DOHH2 (cell line): ENCODE data around the gene STPG3.
A peak's percentile ranks its signal among the peaks of the same experiment; 100 is the strongest.

Experiments
- H3F3A ChIP-seq: fragments of 200-600 bp; sonication (generic), shearing (Covaris generic); 2 replicates; pipeline ENCODE4 v1.6.0; 2016; ENCODE audit warnings: antibody characterized with exemption, mild to moderate bottlenecking; ENCODE audit not compliant: control insufficient read depth, insufficient read depth
- H3K27ac ChIP-seq: fragments of 200-600 bp; sonication (generic); 2 replicates; pipeline ENCODE4 v1.5.1; 2014; ENCODE audit warnings: low read depth, mild to moderate bottlenecking, low read length, moderate library complexity
- H3K27me3 ChIP-seq: fragments of 200-600 bp; sonication (generic); 2 replicates; pipeline ENCODE4 v1.6.1; 2014; ENCODE audit warnings: mild to moderate bottlenecking, low read length, mixed read lengths; ENCODE audit not compliant: control insufficient read depth
- H3K36me3 ChIP-seq: fragments of 200-600 bp; sonication (generic); 2 replicates; pipeline ENCODE4 v1.6.1; 2014; ENCODE audit warnings: mild to moderate bottlenecking, low read length, moderate library complexity, mixed read lengths; ENCODE audit not compliant: control insufficient read depth
- H3K4me1 ChIP-seq: fragments of 200-600 bp; sonication (generic); 2 replicates; pipeline ENCODE4 v1.6.1; 2014; ENCODE audit warnings: mild to moderate bottlenecking, low read length, mixed read lengths; ENCODE audit not compliant: control insufficient read depth
- H3K4me2 ChIP-seq: fragments of 200-600 bp; sonication (generic); 2 replicates; pipeline ENCODE4 v1.6.0; 2014; ENCODE audit warnings: mild to moderate bottlenecking, low read length, moderate library complexity
- H3K4me3 ChIP-seq: fragments of 200-600 bp; sonication (generic); 2 replicates; pipeline ENCODE4 v1.5.1; 2014; ENCODE audit warnings: mild to moderate bottlenecking, low read length, mixed read lengths
- H3K79me2 ChIP-seq: fragments of 200-600 bp; sonication (generic); 2 replicates; pipeline ENCODE4 v1.6.1; 2014; ENCODE audit warnings: mild to moderate bottlenecking, low read length, mixed read lengths; ENCODE audit not compliant: control insufficient read depth
- H3K9me2 ChIP-seq: fragments of 200-600 bp; sonication (generic); replicated peaks from 2 replicates; pipeline ENCODE4 v1.6.1; 2014; ENCODE audit warnings: mild to moderate bottlenecking, low read length, mixed read lengths; ENCODE audit not compliant: control insufficient read depth
- H3K9me3 ChIP-seq: fragments of 200-600 bp; sonication (generic); 2 replicates; pipeline ENCODE4 v1.6.1; 2014; ENCODE audit warnings: antibody characterized with exemption, low read length, mixed read lengths; ENCODE audit not compliant: control insufficient read depth, insufficient read depth
- H4K20me1 ChIP-seq: fragments of 200-600 bp; sonication (generic); 2 replicates; pipeline ENCODE4 v1.6.0; 2014; ENCODE audit warnings: low read depth, mild to moderate bottlenecking, antibody characterized with exemption, low read length, moderate library complexity; ENCODE audit not compliant: control insufficient read depth, insufficient read depth
- EZH2phosphoT487 ChIP-seq: fragments of 200-600 bp; sonication (generic); IDR thresholded peaks from 2 replicates; pipeline ENCODE4 v1.6.1; 2017; ENCODE audit warnings: borderline replicate concordance, mild to moderate bottlenecking, antibody characterized with exemption, low read length, moderate library complexity, mixed read lengths
- TF ChIP-seq, protein P1 (sequence below): fragments of 200-600 bp; sonication (generic); IDR thresholded peaks from one replicate; pipeline ENCODE4 v1.5.1; 2014; ENCODE audit warnings: antibody characterized with exemption, mild to moderate bottlenecking, low read depth, low read length; ENCODE audit not compliant: poor library complexity, severe bottlenecking

STPG3 gene

DNA sequence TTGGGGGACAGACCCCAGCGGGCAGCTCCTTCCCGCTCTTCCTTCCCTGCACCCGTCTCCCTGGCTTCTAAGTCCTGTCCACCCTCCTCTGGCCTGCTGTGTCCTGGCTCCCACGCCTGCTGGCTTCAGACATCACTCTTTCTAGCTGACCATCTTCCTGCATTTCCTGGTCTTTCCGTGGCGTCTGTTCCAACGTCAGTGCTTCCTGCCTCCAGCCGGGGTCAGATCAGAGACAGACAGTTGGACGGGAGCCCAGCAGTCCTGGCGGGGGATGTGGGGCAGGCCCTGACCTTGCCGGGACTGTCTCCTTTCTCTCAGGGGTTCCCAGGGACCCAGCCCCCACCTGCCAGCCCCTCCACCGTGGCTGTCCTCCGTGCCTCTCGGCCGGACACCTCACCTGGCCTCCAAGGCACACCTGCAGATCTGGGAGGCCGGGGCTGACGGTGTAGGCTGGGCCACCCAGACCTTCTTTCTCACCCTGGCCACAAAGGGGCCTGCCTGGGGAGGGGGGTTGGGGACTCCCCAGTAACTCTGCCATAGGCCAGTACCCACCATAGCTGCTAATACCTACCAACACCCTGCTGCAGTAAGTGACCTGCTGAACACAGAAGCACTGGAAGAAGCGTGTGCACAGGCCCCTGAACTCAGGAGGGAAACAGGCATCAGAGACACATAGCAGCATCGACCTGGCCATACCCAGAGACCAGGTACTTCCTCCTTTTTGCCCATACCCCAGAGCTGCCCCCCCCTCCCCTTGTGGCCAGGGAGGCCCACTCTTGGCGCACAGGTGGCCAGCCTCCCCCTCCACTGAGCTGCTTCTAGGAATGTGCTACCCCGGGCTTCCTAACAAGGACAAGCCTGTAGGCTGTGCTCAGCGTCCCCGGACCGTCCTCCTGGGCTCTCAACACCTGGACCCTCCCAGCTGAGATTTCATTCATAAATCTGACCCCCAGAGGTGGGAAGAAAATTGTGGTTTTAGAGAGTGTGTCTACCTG, 45.9 kb downstream of the STPG3 start:
- Histone ChIP-seq H3K4me2 (peak overlapping the region; percentile 3; the same call in 1 of the 2 replicates), H3K9me2 (no peaks in the 10 kb centered on the region), H3K4me3 (no peak overlapping the region), H3K4me1 (peaks cover 62% of the 10 kb centered on the region), H3K27ac (no peak overlapping the region), H3K36me3 (peaks cover 3% of the 10 kb centered on the region; the same call in 1 of the 2 replicates), H3F3A (peaks cover 13% of the 10 kb centered on the region), H3K79me2 (peaks cover 17% of the 10 kb centered on the region), H4K20me1 (peaks cover 13% of the 10 kb centered on the region; the same call in 1 of the 2 replicates), H3K27me3 (peaks cover 12% of the 10 kb centered on the region), H3K9me3 (peaks cover 6% of the 10 kb centered on the region; the same call in 1 of the 2 replicates)
- TF ChIP-seq, protein P1, sequence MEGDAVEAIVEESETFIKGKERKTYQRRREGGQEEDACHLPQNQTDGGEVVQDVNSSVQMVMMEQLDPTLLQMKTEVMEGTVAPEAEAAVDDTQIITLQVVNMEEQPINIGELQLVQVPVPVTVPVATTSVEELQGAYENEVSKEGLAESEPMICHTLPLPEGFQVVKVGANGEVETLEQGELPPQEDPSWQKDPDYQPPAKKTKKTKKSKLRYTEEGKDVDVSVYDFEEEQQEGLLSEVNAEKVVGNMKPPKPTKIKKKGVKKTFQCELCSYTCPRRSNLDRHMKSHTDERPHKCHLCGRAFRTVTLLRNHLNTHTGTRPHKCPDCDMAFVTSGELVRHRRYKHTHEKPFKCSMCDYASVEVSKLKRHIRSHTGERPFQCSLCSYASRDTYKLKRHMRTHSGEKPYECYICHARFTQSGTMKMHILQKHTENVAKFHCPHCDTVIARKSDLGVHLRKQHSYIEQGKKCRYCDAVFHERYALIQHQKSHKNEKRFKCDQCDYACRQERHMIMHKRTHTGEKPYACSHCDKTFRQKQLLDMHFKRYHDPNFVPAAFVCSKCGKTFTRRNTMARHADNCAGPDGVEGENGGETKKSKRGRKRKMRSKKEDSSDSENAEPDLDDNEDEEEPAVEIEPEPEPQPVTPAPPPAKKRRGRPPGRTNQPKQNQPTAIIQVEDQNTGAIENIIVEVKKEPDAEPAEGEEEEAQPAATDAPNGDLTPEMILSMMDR, result no peak
- TF ChIP-seq EZH2phosphoT487, result no peak

DNA sequence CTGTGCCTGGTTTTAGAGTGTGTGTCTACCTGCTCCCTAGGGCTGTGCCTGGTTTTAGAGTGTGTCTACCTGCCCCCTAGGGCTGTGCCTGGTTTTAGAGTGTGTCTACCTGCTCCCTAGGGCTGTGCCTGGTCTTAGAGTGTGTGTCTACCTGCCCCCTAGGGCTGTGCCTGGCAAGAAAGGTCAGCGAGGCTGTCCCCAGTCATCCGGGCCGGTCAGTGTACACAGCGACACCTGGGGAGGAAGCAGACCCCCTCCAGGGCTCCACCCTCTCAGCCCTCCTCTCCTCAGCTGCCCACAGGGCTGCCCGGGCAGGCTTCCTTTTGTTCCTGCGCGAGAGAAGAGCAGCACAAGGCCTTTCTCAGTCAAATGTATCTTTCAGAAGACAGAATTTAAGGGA, 46.9 kb downstream of the STPG3 start:
- TF ChIP-seq, protein P1, result no peak
- TF ChIP-seq EZH2phosphoT487, result no peak
- H3K9me2 ChIP-seq, result no peaks in the 10 kb centered on the region

DNA sequence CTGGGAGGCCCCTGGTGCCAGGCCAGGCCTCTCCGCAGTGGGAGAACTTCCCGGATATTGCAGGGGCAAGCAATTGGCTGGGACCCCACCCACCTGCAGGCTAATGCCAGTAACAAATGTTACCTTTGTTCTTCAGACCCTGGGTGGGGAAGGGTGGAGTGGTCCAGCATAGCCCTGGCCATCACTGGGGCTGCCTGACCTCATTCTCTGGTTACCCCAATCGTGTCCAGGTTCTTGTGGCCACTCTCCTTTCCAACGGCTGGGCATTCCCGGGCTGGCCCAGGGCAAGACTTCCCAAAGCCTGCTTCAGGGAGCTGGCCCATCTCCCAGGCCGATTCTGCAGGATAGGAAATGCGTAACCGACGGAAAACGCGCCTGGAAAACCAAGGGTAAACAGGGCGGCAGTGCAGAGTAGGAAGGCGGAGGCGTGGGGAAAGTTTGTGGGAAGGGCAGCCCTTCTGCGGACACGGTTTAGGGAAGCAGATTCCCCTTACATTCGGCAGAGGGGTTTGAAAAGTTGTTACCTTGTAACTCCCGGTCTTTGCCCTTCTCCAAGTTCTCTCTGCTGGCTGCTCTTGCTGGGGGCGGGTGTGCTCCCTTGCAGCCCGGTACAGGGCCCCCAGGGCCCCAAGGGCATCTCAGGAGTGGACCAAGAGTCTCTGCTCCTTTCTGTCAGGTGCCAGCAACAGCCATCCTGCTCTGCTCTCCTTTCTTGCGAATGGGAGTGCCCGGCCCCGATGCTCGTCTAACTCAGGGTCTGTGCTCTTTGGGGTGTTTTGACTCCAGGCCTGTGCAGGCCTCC, 47.5 kb downstream of the STPG3 start:
- H3K27me3 ChIP-seq, result peaks cover 12% of the 10 kb centered on the region

More for the DNA sequence above, 46.9 kb downstream of the STPG3 start:
- H3K4me2 ChIP-seq, result no peak overlapping the region
- peaks cover 13% of the 10 kb centered on the region; the same call in 1 of the 2 replicates for H4K20me1 ChIP-seq
- H3K4me1 ChIP-seq, result peaks cover 68% of the 10 kb centered on the region
- peaks cover 14% of the 10 kb centered on the region for H3F3A ChIP-seq
- peaks cover 3% of the 10 kb centered on the region; the same call in 1 of the 2 replicates for H3K36me3 ChIP-seq
- peaks cover 12% of the 10 kb centered on the region for H3K27me3 ChIP-seq
- peaks cover 17% of the 10 kb centered on the region for H3K79me2 ChIP-seq
- H3K27ac ChIP-seq, result no peak overlapping the region
- peaks cover 6% of the 10 kb centered on the region; the same call in 1 of the 2 replicates for H3K9me3 ChIP-seq
- no peak overlapping the region for H3K4me3 ChIP-seq

More for the DNA sequence above, 47.5 kb downstream of the STPG3 start:
- Histone ChIP-seq H3K9me2 (no peaks in the 10 kb centered on the region), H3K4me3 (no peak overlapping the region), H3K9me3 (peaks cover 6% of the 10 kb centered on the region; the same call in 1 of the 2 replicates), H3K4me2 (peak overlapping the region; percentile 3; the same call in 1 of the 2 replicates), H3K4me1 (peaks cover 68% of the 10 kb centered on the region), H3K79me2 (peaks cover 17% of the 10 kb centered on the region), H3F3A (peaks cover 14% of the 10 kb centered on the region), H3K27ac (no peak overlapping the region), H4K20me1 (peaks cover 13% of the 10 kb centered on the region; the same call in 1 of the 2 replicates), H3K36me3 (peaks cover 3% of the 10 kb centered on the region; the same call in 1 of the 2 replicates)
- no peak for TF ChIP-seq EZH2phosphoT487
- TF ChIP-seq, protein P1, result no peak
